ENCODE results near the gene PHF21B. TPM values are rescaled to one million over a fixed set of nuclear protein-coding genes. Genes with fewer than 3 reads are reported as not detected.

PHF21B gene
- total and polyA plus RNA-seq, 3 donors from 2014 or later, result 8.5 to 37.9 (median 19.0) TPM

DNA sequence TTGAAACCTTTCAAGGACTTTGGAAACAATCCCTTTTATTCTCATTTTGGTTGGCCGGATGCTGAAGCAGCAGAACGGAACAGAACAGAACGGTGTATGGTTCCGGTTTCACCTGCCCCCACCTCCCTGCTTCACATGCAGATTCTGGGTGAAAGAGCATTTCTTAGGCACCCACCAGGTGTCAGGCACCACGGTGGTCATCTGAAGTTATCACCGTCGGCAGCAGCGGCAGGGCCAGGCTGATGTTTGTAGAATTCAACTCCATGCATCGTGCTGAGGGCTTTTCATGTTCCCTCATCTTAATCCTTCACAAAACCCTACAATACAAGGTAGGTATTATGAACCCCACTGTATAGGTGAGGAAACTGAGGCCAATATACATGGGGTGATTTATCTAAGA lies 13.6 kb upstream of the PHF21B start:
- H3K4me3 ChIP-seq, result no peak overlapping the region
- no peak for TF ChIP-seq POLR2A (IDR thresholded peaks at IDR 0.05)
- no peaks in the 10 kb centered on the region for H3K4me1 ChIP-seq
- intact Hi-C loops (cut with DNase I; ENCODE audit: low total_unique reads), result no loop called here
- no peak overlapping the region for H3K27ac ChIP-seq
- no peaks in the 10 kb centered on the region for H3K27me3 ChIP-seq
- H3K36me3 ChIP-seq (ENCODE audit: low read depth, missing control alignments), result no peaks in the 10 kb centered on the region
- no peak for DNase-seq
- H3K9me3 ChIP-seq, result no peaks in the 10 kb centered on the region
- WGBS, 2 donors, result 54 to 57% methylated on average over 9 of the region's 9 CpGs

GRCh38 chr22:45019861-45020655 lies 10.3 kb upstream of the PHF21B start:
- Histone ChIP-seq H3K27me3 (no peaks in the 10 kb centered on the region), H3K9me3 (no peaks in the 10 kb centered on the region), H3K4me1 (no peaks in the 10 kb centered on the region), H3K27ac (no peak overlapping the region), H3K36me3 (ENCODE audit: low read depth, missing control alignments) (no peaks in the 10 kb centered on the region), H3K4me3 (no peak overlapping the region)
- TF ChIP-seq POLR2A (IDR thresholded peaks at IDR 0.05) (no peak), CTCF (IDR thresholded peaks at IDR 0.05) (no peak)
- 69 to 70% methylated on average over 13 to 16 of the region's 16 CpGs for WGBS, 2 donors
- no peak for DNase-seq
- intact Hi-C loops (cut with DNase I; ENCODE audit: low total_unique reads), result no loop called here

DNA sequence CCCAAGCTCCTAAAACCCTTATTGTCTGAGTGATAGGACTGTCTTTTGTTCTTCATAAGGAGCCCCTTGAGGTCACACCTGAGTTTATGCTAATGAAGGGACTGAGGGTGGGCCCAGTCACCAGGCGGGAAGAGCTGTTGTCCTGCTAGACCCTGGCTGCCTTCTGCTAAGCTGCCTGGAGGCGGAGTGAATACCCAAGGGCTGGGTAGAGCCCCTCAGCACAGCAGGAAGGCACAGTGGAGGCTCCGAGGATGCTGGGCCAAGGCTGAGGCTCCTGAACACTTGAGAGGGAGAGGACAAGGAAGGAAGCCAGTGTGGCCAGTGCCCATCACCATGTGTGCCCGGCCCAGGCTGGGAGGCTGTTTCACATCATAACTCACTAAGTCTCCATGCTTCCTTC lies 4.8 kb upstream of the PHF21B start:
- no peak for DNase-seq
- Histone ChIP-seq H3K27me3 (no peaks in the 10 kb centered on the region), H3K36me3 (ENCODE audit: low read depth, missing control alignments) (no peaks in the 10 kb centered on the region), H3K4me1 (peaks cover 5% of the 10 kb centered on the region), H3K4me3 (no peak overlapping the region), H3K27ac (no peak overlapping the region), H3K9me3 (no peaks in the 10 kb centered on the region)
- intact Hi-C loops (cut with DNase I; ENCODE audit: low total_unique reads), result no loop called here
- no peak for TF ChIP-seq CTCF (IDR thresholded peaks at IDR 0.05)
- TF ChIP-seq POLR2A (IDR thresholded peaks at IDR 0.05), result no peak
- 76 to 79% methylated on average over 4 of the region's 4 CpGs for WGBS, 2 donors

GRCh38 chr22:45013138-45013537 lies 3.3 kb upstream of the PHF21B start:
- Histone ChIP-seq H3K27me3 (no peaks in the 10 kb centered on the region), H3K4me3 (no peak overlapping the region), H3K27ac (no peak overlapping the region), H3K36me3 (ENCODE audit: low read depth, missing control alignments) (no peaks in the 10 kb centered on the region), H3K9me3 (no peaks in the 10 kb centered on the region), H3K4me1 (peaks cover 5% of the 10 kb centered on the region)
- WGBS, 2 donors, result 85 to 86% methylated on average over 5 of the region's 5 CpGs
- no peak for DNase-seq
- intact Hi-C loops (cut with DNase I; ENCODE audit: low total_unique reads), result no loop called here
- TF ChIP-seq POLR2A (IDR thresholded peaks at IDR 0.05) (no peak), CTCF (IDR thresholded peaks at IDR 0.05) (no peak)

DNA sequence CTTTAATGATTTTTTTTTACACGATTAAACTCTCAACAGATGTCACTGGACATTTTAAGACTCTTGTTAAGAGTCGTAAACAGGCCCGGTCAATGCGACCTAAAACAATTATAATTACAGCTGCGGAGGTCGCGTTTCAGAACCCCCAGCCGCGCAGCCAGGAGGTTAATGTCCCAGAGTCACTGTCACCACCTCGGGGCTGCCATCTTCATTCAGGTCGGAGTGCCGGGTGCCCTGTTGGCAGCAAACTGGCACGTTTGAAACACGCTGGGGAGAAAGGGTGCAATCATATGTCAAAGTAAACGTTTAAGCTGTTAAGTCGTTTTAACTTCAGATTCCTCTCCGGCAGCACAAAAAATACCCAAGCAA lies 711 bp upstream of the PHF21B start:
- peaks cover 10% of the 10 kb centered on the region for H3K4me1 ChIP-seq
- no peak for TF ChIP-seq CTCF (IDR thresholded peaks at IDR 0.05)
- intact Hi-C loops (cut with DNase I; ENCODE audit: low total_unique reads), result no loop called here

More for the DNA sequence above, 711 bp upstream of the PHF21B start:
- Histone ChIP-seq H3K27ac (peak overlapping the region; percentile 75 to 76), H3K9me3 (no peaks in the 10 kb centered on the region), H3K27me3 (no peaks in the 10 kb centered on the region), H3K36me3 (ENCODE audit: low read depth, missing control alignments) (no peaks in the 10 kb centered on the region), H3K4me3 (peak overlapping the region; percentile 64 to 78)
- DNase-seq, result peak; percentile 49
- WGBS, 2 donors, result 1% methylated on average over 17 of the region's 17 CpGs
